HCT116 (cell line): Measurements from ENCODE around the gene ACP1. TPM values are rescaled to one million over a fixed set of nuclear protein-coding genes. Genes with fewer than 3 reads are reported as not detected.

ENCODE experiments used
- ATAC-seq: fragments of 200-7000 bp; cut with Tn5 transposase; 2 replicates; pipeline ENCODE4 v1.9.1; 2020; ENCODE audit warnings: mild to moderate bottlenecking, moderate library complexity
- BruUV-seq: library from RNA; stranded (reverse); fragments of 400-500 nt; replicated peaks from 2 replicates; lab custom pipeline; 2021; lab: Mats Ljungman, UMichigan
- CTCF ChIA-PET: fragments of 300-600 bp; sonication (Branson Sonifier 250); formaldehyde crosslinking; loops from one replicate; lab custom pipeline; 2021; ENCODE audit warnings: antibody characterized with exemption; lab: Charles Lee
- POLR2A ChIA-PET: fragments of 300-600, 350-600 bp; sonication (Branson Sonifier 250); formaldehyde crosslinking; loops from one replicate; lab custom pipeline; 2021; ENCODE audit warnings: antibody characterized with exemption; lab: Charles Lee
- RAD21 ChIA-PET, 2 experiments: fragments of 300-600 bp; sonication (Branson Sonifier 250); formaldehyde crosslinking; loops; one replicate each; lab custom pipeline; 2023; ENCODE audit warnings: low total read pairs in 2 of 2; ENCODE audit not compliant: uncharacterized antibody in 2 of 2, unreplicated experiment in 2 of 2, low non-redundant PET in 1 of 2; lab: Charles Lee
- DNase-seq: peaks from one replicate; pipeline ENCODE4 v3.0.0-alpha.2; 2010; ENCODE audit warnings: low read depth, low spot score
- H2AFZ ChIP-seq: fragments of 200-600 bp; shearing (Covaris generic), sonication (generic); 2 replicates; pipeline ENCODE4 v1.6.1; 2017; ENCODE audit warnings: low read depth, mixed run types, mixed read lengths, antibody characterized with exemption, low read length; ENCODE audit not compliant: poor library complexity, severe bottlenecking
- H3K27ac ChIP-seq: 2 replicates; pipeline ENCODE4 v1.5.1; 2012; ENCODE audit warnings: low read depth, low read length
- H3K27me3 ChIP-seq: fragments of 200-600 bp; sonication (generic); 2 replicates; pipeline ENCODE4 v1.6.1; 2016; ENCODE audit warnings: mixed run types, low read length, mixed read lengths; ENCODE audit not compliant: insufficient read depth
- H3K36me3 ChIP-seq, 2 experiments: fragments of 200-500 bp in 1 of 2; fragments of 200-600 bp in 1 of 2; sonication (Bioruptor generic) in 1 of 2; sonication (generic) in 1 of 2; 2 replicates each; pipeline versions ENCODE4 v1.5.1 to v1.6.1; 2014 to 2016; ENCODE audit warnings: low read length in 2 of 2, inconsistent platforms in 1 of 2, mixed read lengths in 1 of 2, mixed run types in 1 of 2; ENCODE audit not compliant: insufficient read depth in 2 of 2, control insufficient read depth in 1 of 2
- H3K4me1 ChIP-seq, 2 experiments: fragments of 200-600 bp in 1 of 2; sonication (generic) in 1 of 2; 2 replicates each; pipeline versions ENCODE4 v1.5.1 to v1.6.1; 2012 to 2017; ENCODE audit warnings: low read length in 2 of 2, inconsistent platforms in 1 of 2, mild to moderate bottlenecking in 1 of 2, mixed read lengths in 1 of 2, mixed run types in 1 of 2, moderate library complexity in 1 of 2; ENCODE audit not compliant: insufficient read depth in 2 of 2, control insufficient read depth in 1 of 2
- H3K4me2 ChIP-seq: fragments of 200-600 bp; sonication (generic); 2 replicates; pipeline ENCODE4 v1.6.1; 2017; ENCODE audit warnings: mixed run types, low read length, mixed read lengths
- H3K4me3 ChIP-seq, 2 experiments: fragments of 200-600 bp in 1 of 2; sonication (generic) in 1 of 2; replicated peaks in 1 of 2; 2 replicates each; pipeline ENCODE4 v1.5.1; 2011 to 2016; ENCODE audit warnings: low read length in 2 of 2, control low read depth in 1 of 2, low read depth in 1 of 2, mild to moderate bottlenecking in 1 of 2, mixed read lengths in 1 of 2, mixed run types in 1 of 2
- H3K79me2 ChIP-seq: fragments of 200-600 bp; sonication (generic); 2 replicates; pipeline ENCODE4 v1.6.1; 2017; ENCODE audit warnings: mild to moderate bottlenecking, mixed run types, low read length, moderate library complexity, mixed read lengths; ENCODE audit not compliant: insufficient read depth
- H3K9ac ChIP-seq: fragments of 200-600 bp; sonication (generic); 2 replicates; pipeline ENCODE4 v1.6.1; 2016; ENCODE audit warnings: low read length, mixed read lengths
- H3K9me2 ChIP-seq: fragments of 200-600 bp; sonication (generic), shearing (Covaris generic); 2 replicates; pipeline ENCODE4 v1.6.1; 2017; ENCODE audit warnings: mixed run types, mild to moderate bottlenecking, moderate library complexity; ENCODE audit not compliant: insufficient read depth
- H3K9me3 ChIP-seq, 2 experiments: fragments of 200-500 bp in 1 of 2; fragments of 200-600 bp in 1 of 2; sonication (Bioruptor generic) in 1 of 2; sonication (generic) in 1 of 2; 2 replicates each; pipeline ENCODE4 v1.6.1; 2014 to 2017; ENCODE audit warnings: low read length in 2 of 2, mixed read lengths in 2 of 2, inconsistent platforms in 1 of 2, low read depth in 1 of 2, mild to moderate bottlenecking in 1 of 2, mixed run types in 1 of 2, moderate library complexity in 1 of 2; ENCODE audit not compliant: control insufficient read depth in 1 of 2, insufficient read depth in 1 of 2
- H4K20me1 ChIP-seq: fragments of 200-600 bp; sonication (generic), shearing (Covaris generic); 2 replicates; pipeline ENCODE4 v1.6.1; 2017; ENCODE audit warnings: mixed run types, mild to moderate bottlenecking, moderate library complexity; ENCODE audit not compliant: insufficient read depth
- CBX3 ChIP-seq: IDR thresholded peaks from 2 replicates; pipeline ENCODE4 v1.6.1; 2012; ENCODE audit warnings: low read depth
- EGR1 ChIP-seq: IDR thresholded peaks from 2 replicates; pipeline ENCODE4 v1.6.1; 2012; ENCODE audit warnings: low read depth
- EZH2 ChIP-seq: fragments of 200-600 bp; sonication (generic); IDR thresholded peaks from 2 replicates; pipeline ENCODE4 v1.6.1; 2017; ENCODE audit warnings: antibody characterized with exemption, mixed run types
- POLR2A ChIP-seq: IDR thresholded peaks from 2 replicates; pipeline ENCODE4 v1.7.0; 2011; ENCODE audit warnings: borderline replicate concordance; ENCODE audit not compliant: insufficient read depth, insufficient read length; ENCODE audit errors: extremely low read depth
- POLR2AphosphoS5 ChIP-seq: IDR thresholded peaks from 2 replicates; pipeline ENCODE4 v1.6.1; 2011; ENCODE audit warnings: mild to moderate bottlenecking, low read depth, low read length, moderate library complexity
- RAD21 ChIP-seq: IDR thresholded peaks from 2 replicates; pipeline ENCODE4 v1.6.1; 2012; ENCODE audit warnings: low read depth, mild to moderate bottlenecking
- REST ChIP-seq: IDR thresholded peaks from 2 replicates; pipeline ENCODE4 v1.6.1; 2012; ENCODE audit warnings: low read depth
- SIN3A ChIP-seq: IDR thresholded peaks from 2 replicates; pipeline ENCODE4 v1.6.1; 2012; ENCODE audit warnings: low read depth
- SP1 ChIP-seq: IDR thresholded peaks from 2 replicates; pipeline ENCODE4 v1.6.1; 2012; ENCODE audit warnings: low read depth
- SRF ChIP-seq: IDR thresholded peaks from 2 replicates; pipeline ENCODE4 v1.6.1; 2012; ENCODE audit warnings: low read depth
- TCF7L2 ChIP-seq: IDR thresholded peaks from 2 replicates; pipeline ENCODE4 v1.7.0; 2011; ENCODE audit warnings: borderline replicate concordance, inconsistent platforms; ENCODE audit not compliant: insufficient read depth, insufficient read length; ENCODE audit errors: extremely low read depth
- YY1 ChIP-seq: IDR thresholded peaks from 2 replicates; pipeline ENCODE4 v1.6.1; 2011; ENCODE audit warnings: low read length, low read depth, moderate library complexity, mild to moderate bottlenecking; ENCODE audit not compliant: insufficient replicate concordance; ENCODE audit errors: extremely low read depth
- ZFX ChIP-seq: fragments of 450-650 bp; IDR thresholded peaks from 2 replicates; pipeline ENCODE4 v1.6.1; 2017
- ZNF274 ChIP-seq: fragments of 200-500 bp; sonication (Bioruptor generic); IDR thresholded peaks from 2 replicates; pipeline ENCODE4 v1.6.1; 2014; ENCODE audit warnings: mild to moderate bottlenecking, low read depth, low read length, inconsistent platforms
- intact Hi-C: fragments of 100-400 bp; cut with micrococcal nuclease; formaldehyde crosslinking; loops from 2 replicates; pipeline ENCODE4 v1.10.0; 2022
- total RNA-seq: library from RNA; stranded (reverse); gene quantifications from one replicate; pipeline ENCODE4 v1.2.1, GENCODE V29; 2021; ENCODE audit not compliant: unreplicated experiment
- TF ChIP-seq, protein P1 (sequence below): IDR thresholded peaks from 2 replicates; pipeline ENCODE4 v1.6.1; 2012

The ACP1 gene
- total RNA-seq, 1 experiment from 2014 or later: 113 TPM

DNA sequence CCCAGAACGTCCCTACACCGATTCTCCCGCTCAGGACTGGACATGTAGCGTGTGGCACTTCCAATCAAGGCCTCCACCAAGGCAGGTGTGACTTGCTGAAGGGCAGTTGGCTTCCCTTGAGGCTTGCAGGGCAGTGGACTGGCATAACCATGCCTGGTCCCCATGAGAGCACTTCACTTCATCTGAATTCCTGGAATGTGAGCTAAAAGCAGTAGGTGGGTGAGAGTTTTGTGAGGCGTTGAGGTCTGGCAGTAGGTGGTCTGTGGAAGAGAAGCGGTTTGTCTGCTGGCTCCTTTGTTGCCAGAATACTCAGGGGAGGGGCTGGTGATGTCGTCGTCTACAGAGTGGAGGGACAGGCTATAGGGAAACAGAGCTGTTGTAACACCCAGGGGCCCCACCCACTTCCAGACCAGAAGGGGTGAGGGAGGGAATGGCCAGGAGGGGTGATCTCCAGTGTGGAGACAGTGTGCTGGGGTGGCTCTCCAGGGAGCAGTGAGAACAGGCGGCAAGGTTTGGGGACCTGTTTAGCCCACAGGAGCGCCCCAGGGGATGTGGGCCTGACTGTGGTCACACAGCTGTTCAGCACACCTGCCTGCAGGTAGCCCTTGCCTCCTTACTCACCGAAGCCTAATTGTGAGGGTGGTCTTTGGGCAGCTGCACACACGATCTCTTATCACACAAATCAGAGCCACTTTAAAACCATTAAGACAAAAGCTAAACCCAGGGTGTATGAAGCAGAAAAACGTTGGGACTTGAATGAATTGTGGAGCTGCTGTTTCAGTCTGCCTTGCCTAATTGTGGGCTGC is 44.6 kb downstream of the ACP1 start:
- Histone ChIP-seq H3K4me1 (no peaks in the 10 kb centered on the region), H2AFZ (no peak overlapping the region), H3K4me2 (no peak overlapping the region), H3K9me3 (no peaks in the 10 kb centered on the region), H3K9me2 (no peaks in the 10 kb centered on the region), H3K9ac (no peak overlapping the region), H3K4me3 (no peak overlapping the region), H3K79me2 (no peaks in the 10 kb centered on the region), H3K27ac (no peak overlapping the region), H3K36me3 (no peaks in the 10 kb centered on the region), H3K27me3 (no peaks in the 10 kb centered on the region), H4K20me1 (no peaks in the 10 kb centered on the region)
- intact Hi-C loops: no loop called here
- ChIA-PET CTCF (no interaction called here), POLR2A (no interaction called here), RAD21 (no interaction called here)
- BruUV-seq: no TSS peak
- no peak for DNase-seq
- peak; percentile 40; the same call in 1 of the 2 replicates for ATAC-seq
- TF ChIP-seq SRF: no peak
- no peak for TF ChIP-seq TCF7L2
- TF ChIP-seq RAD21: no peak
- no peak for TF ChIP-seq YY1
- TF ChIP-seq CBX3: no peak
- no peak for TF ChIP-seq SIN3A
- TF ChIP-seq EGR1: no peak
- TF ChIP-seq POLR2A: no peak
- TF ChIP-seq SP1: no peak
- TF ChIP-seq EZH2: no peak
- no peak for TF ChIP-seq REST
- no peak for TF ChIP-seq ZFX
- no peak for TF ChIP-seq POLR2AphosphoS5
- TF ChIP-seq ZNF274: no peak
- TF ChIP-seq, protein P1, sequence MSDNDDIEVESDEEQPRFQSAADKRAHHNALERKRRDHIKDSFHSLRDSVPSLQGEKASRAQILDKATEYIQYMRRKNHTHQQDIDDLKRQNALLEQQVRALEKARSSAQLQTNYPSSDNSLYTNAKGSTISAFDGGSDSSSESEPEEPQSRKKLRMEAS: no peak
